Astrocyte (in vitro differentiated cells and primary cell): ENCODE data around the gene GRM6. TPM values are rescaled to one million over a fixed set of nuclear protein-coding genes. Genes with fewer than 3 reads are reported as not detected.
A peak's percentile ranks its signal among the peaks of the same experiment; 100 is the strongest.

Source experiments
- DNase-seq: peaks from one replicate; pipeline ENCODE4 v3.0.0-alpha.2; 2010; ENCODE audit warnings: low read depth
- FAIRE-seq: peaks from 2 replicates; lab custom pipeline; 2011; peaks lifted over from hg19 to GRCh38; lab: Jason Lieb, UNC
- H2AFZ ChIP-seq: 2 replicates; pipeline ENCODE4 v1.6.0; 2012; ENCODE audit warnings: low read depth, low read length, inconsistent platforms
- H3K27ac ChIP-seq: 2 replicates; pipeline ENCODE4 v1.5.1; 2011; ENCODE audit warnings: low read depth, low read length, inconsistent platforms
- H3K27me3 ChIP-seq: 2 replicates; pipeline ENCODE4 v1.6.0; 2011; ENCODE audit warnings: low read length, inconsistent platforms; ENCODE audit not compliant: insufficient read depth
- H3K36me3 ChIP-seq: 2 replicates; pipeline ENCODE4 v1.5.1; 2011; ENCODE audit warnings: low read length, inconsistent platforms; ENCODE audit not compliant: insufficient read depth
- H3K4me1 ChIP-seq: 2 replicates; pipeline ENCODE4 v1.5.1; 2011; ENCODE audit warnings: low read length, inconsistent platforms; ENCODE audit not compliant: insufficient read depth
- H3K4me2 ChIP-seq: 2 replicates; pipeline ENCODE4 v1.6.0; 2012; ENCODE audit warnings: low read length, inconsistent platforms
- H3K4me3 ChIP-seq: 2 replicates; pipeline ENCODE4 v1.5.1; 2011; ENCODE audit warnings: low read depth, mild to moderate bottlenecking, low read length, inconsistent platforms; ENCODE audit not compliant: insufficient read depth
- H3K79me2 ChIP-seq: 2 replicates; pipeline ENCODE4 v1.6.0; 2012; ENCODE audit warnings: mild to moderate bottlenecking, low read length, inconsistent platforms; ENCODE audit not compliant: insufficient read depth
- H3K9ac ChIP-seq: 2 replicates; pipeline ENCODE4 v1.6.0; 2012; ENCODE audit warnings: mild to moderate bottlenecking, low read length, inconsistent platforms
- H3K9me3 ChIP-seq: 2 replicates; pipeline ENCODE4 v1.5.1; 2012; ENCODE audit warnings: low read depth, mild to moderate bottlenecking, low read length, inconsistent platforms; ENCODE audit not compliant: insufficient read depth
- H4K20me1 ChIP-seq: 2 replicates; pipeline ENCODE4 v1.6.0; 2012; ENCODE audit warnings: low read length, inconsistent platforms; ENCODE audit not compliant: insufficient read depth
- H3K27ac Mint-ChIP-seq: one replicate; pipeline ENCODE4 v1.8.0; 2021; ENCODE audit warnings: mild to moderate bottlenecking, mixed read lengths; ENCODE audit not compliant: unreplicated experiment
- H3K27me3 Mint-ChIP-seq: one replicate; pipeline ENCODE4 v1.8.0; 2021; ENCODE audit warnings: low read depth, mixed read lengths; ENCODE audit not compliant: unreplicated experiment
- H3K36me3 Mint-ChIP-seq: one replicate; pipeline ENCODE4 v1.8.0; 2021; ENCODE audit warnings: low read depth, mixed read lengths; ENCODE audit not compliant: unreplicated experiment
- H3K4me1 Mint-ChIP-seq: one replicate; pipeline ENCODE4 v1.8.0; 2021; ENCODE audit warnings: low read depth, mixed read lengths; ENCODE audit not compliant: unreplicated experiment
- H3K4me3 Mint-ChIP-seq: one replicate; pipeline ENCODE4 v1.8.0; 2021; ENCODE audit warnings: mild to moderate bottlenecking, moderate library complexity, mixed read lengths; ENCODE audit not compliant: unreplicated experiment
- H3K9me3 Mint-ChIP-seq: one replicate; pipeline ENCODE4 v1.8.0; 2021; ENCODE audit warnings: mild to moderate bottlenecking, mixed read lengths; ENCODE audit not compliant: unreplicated experiment
- CTCF ChIP-seq: IDR thresholded peaks from 2 replicates; pipeline ENCODE4 v1.5.1; 2011; ENCODE audit warnings: low read depth, mild to moderate bottlenecking, inconsistent platforms, low read length, moderate library complexity; ENCODE audit not compliant: insufficient read depth
- EZH2 ChIP-seq: IDR thresholded peaks from 2 replicates; pipeline ENCODE4 v1.6.1; 2012; ENCODE audit warnings: mild to moderate bottlenecking, low read length, inconsistent platforms; ENCODE audit not compliant: insufficient read depth
- total RNA-seq: library from RNA; stranded (reverse); gene quantifications from 2 replicates; pipeline ENCODE4 v1.2.1, GENCODE V29; 2021

Gene GRM6
- total RNA-seq, 1 donor from 2014 or later: not detected

GRCh38 chr5:179023528-179024189 is 28.5 kb upstream of the GRM6 start, which contains the start of gene ZNF879:
Gene ZNF879, plus strand, starts transcription at chr5:179023804. Its CDS starts 1,201 bp downstream, at chr5:179025005.
- DNase-seq (peak; percentile 95), FAIRE-seq (peak; percentile 79)
- H4K20me1 ChIP-seq: no peaks in the 10 kb centered on the region
- peak within 1 kb of the TSS; percentile 86 for H2AFZ ChIP-seq
- Mint-ChIP-seq H3K9me3 (peaks cover 18% of the 10 kb centered on the region), H3K4me1 (no peaks in the 10 kb centered on the region), H3K27me3 (no peaks in the 10 kb centered on the region), H3K27ac (peak within 1 kb of the TSS; percentile 83), H3K36me3 (peaks cover 21% of the 10 kb centered on the region), H3K4me3 (peak within 1 kb of the TSS; percentile 86)
- H3K36me3 ChIP-seq: no peaks in the 10 kb centered on the region
- H3K27ac ChIP-seq: no peak within 1 kb of the TSS
- no peaks in the 10 kb centered on the region for H3K27me3 ChIP-seq
- H3K4me3 ChIP-seq: peak within 1 kb of the TSS; percentile 79
- H3K4me2 ChIP-seq: peak within 1 kb of the TSS; percentile 88
- no peaks in the 10 kb centered on the region for H3K4me1 ChIP-seq
- H3K9ac ChIP-seq: peak within 1 kb of the TSS; percentile 72
- no peak for TF ChIP-seq CTCF
- H3K79me2 ChIP-seq: no peaks in the 10 kb centered on the region
- H3K9me3 ChIP-seq: peaks cover 7% of the 10 kb centered on the region

- DNase-seq (no peak), FAIRE-seq (no peak)
- no peaks in the 10 kb centered on the region for H3K9me3 ChIP-seq
- Mint-ChIP-seq H3K4me1 (no peaks in the 10 kb centered on the region), H3K4me3 (no peak overlapping the region), H3K27me3 (no peaks in the 10 kb centered on the region), H3K27ac (no peak overlapping the region), H3K9me3 (peaks cover 14% of the 10 kb centered on the region), H3K36me3 (no peaks in the 10 kb centered on the region)
- no peak overlapping the region for H3K9ac ChIP-seq
- TF ChIP-seq EZH2 (no peak), CTCF (no peak)
- H2AFZ ChIP-seq: no peak overlapping the region
- no peaks in the 10 kb centered on the region for H3K4me1 ChIP-seq
- no peak overlapping the region for H3K4me2 ChIP-seq
- no peaks in the 10 kb centered on the region for H3K79me2 ChIP-seq
- H3K27ac ChIP-seq: no peak overlapping the region
- H4K20me1 ChIP-seq: no peaks in the 10 kb centered on the region
- H3K36me3 ChIP-seq: no peaks in the 10 kb centered on the region
- H3K27me3 ChIP-seq: no peaks in the 10 kb centered on the region
- H3K4me3 ChIP-seq: no peak overlapping the region
Measured at GRCh38 chr5:179008667-179009066, 13.5 kb upstream of the GRM6 start.

- H3K36me3 Mint-ChIP-seq: no peaks in the 10 kb centered on the region
- DNase-seq: no peak
- H3K79me2 ChIP-seq: no peaks in the 10 kb centered on the region
- H3K9me3 ChIP-seq: no peaks in the 10 kb centered on the region
- H3K4me1 ChIP-seq: no peaks in the 10 kb centered on the region
- H3K4me3 ChIP-seq: no peak overlapping the region
- no peak overlapping the region for H3K27ac ChIP-seq
- H3K36me3 ChIP-seq: no peaks in the 10 kb centered on the region
- no peaks in the 10 kb centered on the region for H3K27me3 Mint-ChIP-seq
- FAIRE-seq: no peak
- TF ChIP-seq EZH2: no peak
- no peak for TF ChIP-seq CTCF
- no peak overlapping the region for H3K4me3 Mint-ChIP-seq
- H4K20me1 ChIP-seq: no peaks in the 10 kb centered on the region
- H3K27ac Mint-ChIP-seq: no peak overlapping the region
- H3K27me3 ChIP-seq: no peaks in the 10 kb centered on the region
- no peak overlapping the region for H3K9ac ChIP-seq
- no peak overlapping the region for H2AFZ ChIP-seq
- H3K9me3 Mint-ChIP-seq: peaks cover 21% of the 10 kb centered on the region
- H3K4me2 ChIP-seq: no peak overlapping the region
- no peaks in the 10 kb centered on the region for H3K4me1 Mint-ChIP-seq
Measured at GRCh38 chr5:179006564-179006963, 11.4 kb upstream of the GRM6 start.
